Esophagus (tissue), 2 donors: ENCODE data around the gene CPM. TPM values are rescaled to one million over a fixed set of nuclear protein-coding genes. Genes with fewer than 3 reads are reported as not detected.

Source experiments
- H3K27ac ChIP-seq, 2 donors: one replicate each; pipeline ENCODE4 v1.5.1; 2013; ENCODE audit warnings: low read depth in 2 of 2, mild to moderate bottlenecking in 2 of 2, inconsistent platforms in 1 of 2, low read length in 1 of 2, moderate library complexity in 1 of 2
- H3K27me3 ChIP-seq, 2 donors: one replicate each; pipeline ENCODE4 v1.6.1; 2013; ENCODE audit warnings: low read length in 2 of 2, control low read depth in 1 of 2, mild to moderate bottlenecking in 1 of 2; ENCODE audit not compliant: insufficient read depth in 2 of 2, control insufficient read depth in 1 of 2
- H3K36me3 ChIP-seq, 2 donors: one replicate each; pipeline ENCODE4 v1.6.1; 2013; ENCODE audit warnings: low read length in 1 of 2; ENCODE audit not compliant: control insufficient read depth in 2 of 2, insufficient read depth in 2 of 2
- H3K4me1 ChIP-seq, 2 donors: one replicate each; pipeline ENCODE4 v1.6.1; 2013; ENCODE audit warnings: low read length in 1 of 2; ENCODE audit not compliant: control insufficient read depth in 2 of 2, insufficient read depth in 2 of 2
- H3K4me3 ChIP-seq, 2 donors: one replicate each; pipeline ENCODE4 v1.5.1; 2013; ENCODE audit warnings: low read length in 2 of 2, mild to moderate bottlenecking in 2 of 2, low read depth in 1 of 2, moderate library complexity in 1 of 2
- H3K9me3 ChIP-seq, 2 donors: one replicate each; pipeline ENCODE4 v1.6.1; 2013; ENCODE audit warnings: mild to moderate bottlenecking in 2 of 2, low read depth in 1 of 2, low read length in 1 of 2, moderate library complexity in 1 of 2; ENCODE audit not compliant: control insufficient read depth in 2 of 2, insufficient read depth in 1 of 2
- WGBS, 2 donors: extraction: QIAGEN DNeasy Blood & Tissue Kit; methylation state at CpG; one replicate each; pipeline ENCODE4 v1.1.7; 2013; 5-methylcytosine and 5-hydroxymethylcytosine counted together
- polyA plus RNA-seq, 2 donors: library from polyadenylated mRNA; stranded (reverse); fragments of 200-250 nt; gene quantifications; one replicate each; pipeline ENCODE4 v1.2.3, GENCODE V29; 2013
- donor health status: healthy with polysubstance abuse.
- donor health status: Bipolar disorder and iron deficiency.

CPM gene
- polyA plus RNA-seq, 2 donors: 1.8 to 4.1 TPM

DNA sequence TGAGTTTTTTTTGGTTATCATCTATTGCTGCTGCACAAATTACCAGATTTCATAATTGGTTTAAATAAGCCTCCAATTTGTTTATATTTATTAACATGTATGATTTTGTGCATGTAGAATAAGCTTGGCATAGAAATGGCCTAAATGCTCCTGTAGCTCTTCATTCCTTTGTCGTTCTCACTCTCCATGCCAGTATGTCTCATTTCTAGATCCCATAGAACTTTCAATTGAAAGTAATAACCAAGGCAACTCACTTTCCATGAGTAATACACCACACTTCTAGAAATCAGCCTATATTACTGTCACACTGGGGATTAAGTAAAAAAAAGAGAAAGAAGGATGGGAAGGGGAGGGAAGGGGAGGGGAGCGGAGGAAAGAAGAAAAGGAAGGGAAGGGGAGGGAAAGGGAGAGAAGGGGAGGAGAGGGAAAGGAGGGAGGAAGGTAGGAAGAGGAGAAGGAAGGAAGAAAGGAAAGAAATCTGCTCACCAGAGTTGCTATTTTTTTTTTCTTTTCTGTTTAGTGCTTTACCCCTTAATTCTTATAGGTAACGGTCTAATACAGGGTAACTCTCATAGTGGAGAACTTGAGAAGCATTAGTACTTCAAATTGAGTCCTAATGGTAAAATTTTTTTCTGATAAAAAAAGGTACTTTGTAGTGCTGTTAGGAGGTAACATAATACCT lies 79.4 kb downstream of the CPM start:
- no peak overlapping the region for H3K4me3 ChIP-seq
- 86 to 89% methylated on average over 3 of the region's 3 CpGs for WGBS, 2 donors
- H3K4me1 ChIP-seq: no peaks in the 10 kb centered on the region
- H3K27me3 ChIP-seq: no peaks in the 10 kb centered on the region
- no peaks in the 10 kb centered on the region for H3K9me3 ChIP-seq
- no peak overlapping the region for H3K27ac ChIP-seq
- no peaks in the 10 kb centered on the region for H3K36me3 ChIP-seq

GRCh38 chr12:68851592-68852306 lies 81.2 kb downstream of the CPM start:
- H3K36me3 ChIP-seq: no peaks in the 10 kb centered on the region
- 73 to 84% methylated on average over 2 of the region's 2 CpGs for WGBS, 2 donors
- H3K9me3 ChIP-seq: no peaks in the 10 kb centered on the region
- H3K4me3 ChIP-seq: no peak overlapping the region
- H3K27ac ChIP-seq: no peak overlapping the region
- no peaks in the 10 kb centered on the region for H3K4me1 ChIP-seq
- H3K27me3 ChIP-seq: no peaks in the 10 kb centered on the region

DNA sequence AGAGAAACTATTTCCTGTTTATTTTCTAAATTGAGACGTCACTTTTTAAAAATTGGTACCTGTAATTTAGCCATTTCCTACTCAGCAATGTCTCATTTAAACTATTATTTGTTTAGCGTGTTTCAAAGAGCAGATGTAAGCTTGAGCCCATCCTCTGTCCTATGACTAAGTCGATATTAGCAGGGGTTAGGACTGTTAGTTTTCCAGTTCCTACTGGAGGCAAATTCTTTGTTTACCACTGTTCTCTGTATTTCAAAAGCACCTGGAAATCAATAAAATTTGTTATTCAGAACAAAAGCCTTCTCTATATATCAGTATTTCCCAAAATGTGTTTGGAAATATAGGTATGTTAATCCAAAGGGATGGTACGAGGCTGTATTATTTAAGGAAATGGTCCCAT lies 82.6 kb downstream of the CPM start:
- Histone ChIP-seq H3K4me3 (no peak overlapping the region), H3K36me3 (no peaks in the 10 kb centered on the region), H3K27ac (no peak overlapping the region), H3K4me1 (no peaks in the 10 kb centered on the region), H3K27me3 (no peaks in the 10 kb centered on the region), H3K9me3 (no peaks in the 10 kb centered on the region)
- WGBS, 2 donors: 66 to 68% methylated on average over 4 of the region's 4 CpGs

DNA sequence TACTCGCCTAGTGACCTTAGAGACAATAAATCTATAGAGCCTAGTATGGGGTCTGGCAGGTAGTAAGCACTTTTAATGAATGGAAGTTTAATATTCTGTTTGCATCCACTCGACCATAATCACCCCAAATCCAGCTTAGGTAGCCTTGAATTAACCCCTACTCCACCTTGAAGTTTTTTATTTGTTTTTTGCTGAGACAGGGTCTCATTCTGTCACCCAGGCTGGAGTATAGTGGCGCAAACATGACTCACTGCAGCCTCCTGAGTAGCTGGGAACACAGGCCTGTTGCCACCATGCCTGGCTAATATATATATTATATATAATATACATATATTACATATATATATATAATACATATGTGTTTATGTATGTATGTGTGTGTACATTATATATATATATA lies 86.2 kb downstream of the CPM start:
- 72 to 74% methylated on average over 3 of the region's 3 CpGs for WGBS, 2 donors
- H3K27ac ChIP-seq: no peak overlapping the region
- peaks cover under 1 to 3% of the 10 kb centered on the region in 2 donors for H3K36me3 ChIP-seq
- H3K4me3 ChIP-seq: no peak overlapping the region
- H3K27me3 ChIP-seq: no peaks in the 10 kb centered on the region
- no peaks in the 10 kb centered on the region for H3K9me3 ChIP-seq
- no peaks in the 10 kb centered on the region for H3K4me1 ChIP-seq

DNA sequence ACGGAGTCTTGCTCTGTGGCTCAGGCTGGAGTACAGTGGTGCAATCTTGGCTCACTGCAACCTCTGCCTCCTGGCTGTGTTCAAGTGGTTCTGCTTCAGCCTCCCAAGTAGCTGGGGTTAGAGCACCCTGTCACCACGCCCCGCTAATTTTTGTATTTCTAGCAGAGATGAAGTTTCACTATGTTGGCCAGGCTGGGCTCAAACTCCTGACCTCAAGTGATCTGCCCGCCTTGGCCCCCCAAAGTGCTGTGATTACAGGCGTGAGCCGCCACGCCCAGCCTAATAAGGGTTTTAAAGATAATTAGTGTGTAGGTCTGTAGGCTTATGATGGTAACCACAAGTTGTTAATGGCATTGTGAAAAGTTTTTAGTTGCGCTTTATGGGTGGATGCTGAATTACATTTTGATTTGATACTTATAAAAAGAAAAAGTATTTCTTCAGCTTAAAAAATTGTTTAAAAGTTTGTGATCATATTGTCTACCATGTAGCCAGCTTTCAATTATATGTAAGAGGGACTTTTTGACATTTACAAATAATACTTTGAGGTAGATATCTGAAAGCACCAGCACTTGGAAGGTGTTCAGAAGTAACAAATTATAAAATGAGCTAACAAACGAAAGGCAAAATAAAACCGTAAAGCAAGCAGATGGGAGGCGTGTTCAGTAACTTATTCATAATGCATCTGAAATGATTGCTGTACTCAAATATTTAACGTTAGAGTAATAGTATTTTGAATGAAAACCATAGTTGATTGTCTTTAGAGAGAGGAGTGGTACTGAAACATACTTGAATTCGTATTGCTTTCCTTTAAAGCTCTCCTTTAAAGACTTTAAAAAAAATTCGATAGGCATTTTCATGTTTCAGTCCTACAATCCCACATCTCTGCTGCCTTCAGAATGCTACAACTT lies 87.9 kb downstream of the CPM start:
- Histone ChIP-seq H3K27me3 (no peaks in the 10 kb centered on the region), H3K36me3 (peaks cover 3% of the 10 kb centered on the region in 2 donors), H3K27ac (no peak overlapping the region), H3K9me3 (no peaks in the 10 kb centered on the region), H3K4me1 (no peaks in the 10 kb centered on the region), H3K4me3 (no peak overlapping the region)
- 90 to 91% methylated on average over 14 of the region's 14 CpGs for whole genome bisulfite sequencing, 2 donors

DNA sequence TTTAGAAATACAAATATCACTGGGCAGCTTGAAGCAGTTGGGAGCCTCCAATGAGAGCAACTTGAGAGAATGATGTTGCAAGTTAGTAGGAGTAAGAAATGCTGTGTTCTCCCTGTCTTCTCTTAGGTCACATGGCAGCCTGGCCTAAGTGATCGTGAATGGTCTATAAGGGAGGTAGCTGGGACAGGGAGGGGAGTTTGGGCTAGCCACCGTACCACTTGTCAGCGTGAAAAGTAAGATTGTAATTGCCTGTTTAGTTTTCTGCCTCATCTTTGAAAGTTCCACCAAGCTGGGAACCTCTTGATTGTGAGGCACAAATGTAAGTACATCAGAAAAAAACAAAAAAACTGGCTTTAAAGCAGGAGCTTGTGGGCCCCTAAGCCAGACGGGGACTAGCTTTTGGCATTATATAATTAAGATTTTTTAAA lies 88.6 kb downstream of the CPM start:
- WGBS, 2 donors: 87 to 95% methylated on average over 4 of the region's 4 CpGs
- H3K36me3 ChIP-seq: peaks cover 3% of the 10 kb centered on the region in 2 donors
- H3K27me3 ChIP-seq: no peaks in the 10 kb centered on the region
- no peaks in the 10 kb centered on the region for H3K9me3 ChIP-seq
- no peaks in the 10 kb centered on the region for H3K4me1 ChIP-seq
- no peak overlapping the region for H3K27ac ChIP-seq
- no peak overlapping the region for H3K4me3 ChIP-seq

DNA sequence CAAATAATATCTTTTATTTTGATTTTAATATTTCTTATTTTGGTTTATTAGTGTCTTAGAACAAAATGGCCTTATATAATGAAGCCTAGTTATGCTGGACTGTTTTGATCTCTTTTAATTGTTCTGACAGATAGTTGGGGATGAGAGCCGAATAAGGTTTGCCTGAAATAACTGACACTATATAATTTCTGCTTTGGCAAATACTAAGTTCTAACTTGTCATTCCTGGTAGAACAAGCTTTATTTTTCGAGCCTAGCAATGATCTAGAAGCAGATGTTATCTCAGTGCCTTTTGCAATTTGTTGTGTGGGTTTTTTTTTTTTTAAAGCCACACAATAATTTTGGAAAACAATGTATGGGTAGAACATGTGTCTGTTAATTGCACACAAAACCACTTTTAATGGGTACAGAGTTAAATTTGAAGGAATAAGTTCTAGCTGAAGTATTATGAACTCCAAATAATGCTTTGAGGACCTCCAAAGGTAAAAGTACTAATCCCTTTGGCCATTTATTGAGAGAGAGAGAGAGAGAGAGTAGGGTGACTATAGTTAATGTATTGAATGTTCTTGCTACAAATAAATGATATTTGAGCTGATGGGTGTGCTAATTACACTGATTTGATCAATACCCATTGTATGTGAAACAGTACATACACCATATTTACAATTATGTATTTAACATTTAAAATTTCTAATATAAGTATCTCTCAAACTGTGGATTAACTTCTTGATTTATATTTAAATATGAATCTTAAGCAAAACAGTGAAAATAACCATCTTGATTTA lies 90.0 kb downstream of the CPM start:
- Histone ChIP-seq H3K4me3 (no peak overlapping the region), H3K27me3 (no peaks in the 10 kb centered on the region), H3K36me3 (peaks cover 3% of the 10 kb centered on the region in 2 donors), H3K9me3 (no peaks in the 10 kb centered on the region), H3K4me1 (no peaks in the 10 kb centered on the region), H3K27ac (no peak overlapping the region)
- whole genome bisulfite sequencing, 2 donors: 78 to 81% methylated on average over 2 of the region's 2 CpGs

GRCh38 chr12:68842123-68842522 lies 90.8 kb downstream of the CPM start:
- peaks cover 3% of the 10 kb centered on the region in 2 donors for H3K36me3 ChIP-seq
- no peak overlapping the region for H3K27ac ChIP-seq
- H3K27me3 ChIP-seq: no peaks in the 10 kb centered on the region
- no peaks in the 10 kb centered on the region for H3K9me3 ChIP-seq
- H3K4me1 ChIP-seq: no peaks in the 10 kb centered on the region
- 91 to 94% methylated on average over 3 of the region's 3 CpGs for WGBS, 2 donors
- no peak overlapping the region for H3K4me3 ChIP-seq

DNA sequence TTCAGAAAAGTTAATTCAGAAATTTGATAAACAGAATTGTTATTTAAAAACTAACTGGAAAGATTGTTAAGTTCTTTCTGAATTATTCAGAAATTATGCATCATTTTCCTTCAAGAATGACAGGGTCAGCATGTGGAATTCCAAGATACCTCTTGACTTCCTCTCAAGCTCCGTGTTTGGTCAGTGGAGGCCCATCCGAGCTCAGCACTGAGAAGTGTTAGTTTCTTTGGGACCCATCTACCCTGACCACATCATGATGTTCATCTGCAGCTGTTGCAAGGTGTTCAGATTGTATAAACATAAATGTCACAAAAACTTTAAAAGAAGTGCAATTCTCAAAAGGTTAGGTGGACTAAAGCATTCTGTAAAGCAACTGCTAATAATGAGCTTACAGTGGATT lies 91.3 kb downstream of the CPM start:
- WGBS, 2 donors: 89 to 94% methylated on average over 2 of the region's 2 CpGs

More for the DNA sequence above, 91.3 kb downstream of the CPM start:
- no peaks in the 10 kb centered on the region for H3K27me3 ChIP-seq
- H3K4me1 ChIP-seq: no peaks in the 10 kb centered on the region
- no peak overlapping the region for H3K4me3 ChIP-seq
- H3K9me3 ChIP-seq: no peaks in the 10 kb centered on the region
- no peak overlapping the region for H3K27ac ChIP-seq
- H3K36me3 ChIP-seq: peaks cover 3% of the 10 kb centered on the region in 2 donors
